ENCODE data around the gene NDUFV2. TPM values are rescaled to one million over a fixed set of nuclear protein-coding genes. Genes with fewer than 3 reads are reported as not detected.

NDUFV2 gene
- polyA plus RNA-seq, 3 donors = 55.4 to 184 (median 162) TPM

- Mint-ChIP-seq H3K9me3 (no peaks in the 10 kb centered on the region), H3K4me1 (peaks cover 36% of the 10 kb centered on the region), H3K27ac (peak overlapping the region in 2 of 7 donors; percentile 35 to 41), H3K27me3 (ENCODE audit: low read depth in 3 of 3) (peaks cover 9 to 11% (median 10%) of the 10 kb centered on the region in 3 donors), H3K4me3 (peak overlapping the region in 1 of 2 donors; percentile 42), H3K36me3 (peaks cover 0 to 3% of the 10 kb centered on the region in 2 donors)
- Histone ChIP-seq H3K27ac (ENCODE audit: low read depth in 1 of 2, low read length in 2 of 2) (no peak overlapping the region), H3K4me2 (replicated peaks; ENCODE audit: extremely low read depth, low read length, poor library complexity, severe bottlenecking) (no peak overlapping the region), H3K9ac (ENCODE audit: insufficient read depth, low read length, poor library complexity, severe bottlenecking) (no peak overlapping the region), H3K36me3 (replicated peaks in 1 of 2; ENCODE audit: control insufficient read depth in 1 of 2, insufficient read depth in 2 of 2, low read length in 2 of 2) (no peaks in the 10 kb centered on the region), H3K79me2 (ENCODE audit: insufficient read depth, low read length) (no peaks in the 10 kb centered on the region), H4K20me1 (ENCODE audit: insufficient read depth, low read length) (no peaks in the 10 kb centered on the region), H3K9me3 (replicated peaks in 1 of 2; ENCODE audit: control insufficient read depth in 1 of 2, insufficient read depth in 1 of 2, low read length in 2 of 2) (no peaks in the 10 kb centered on the region), H2AFZ (ENCODE audit: insufficient read depth, low read depth, low read length, poor library complexity, severe bottlenecking) (no peak overlapping the region), H3K27me3 (ENCODE audit: control insufficient read depth in 2 of 2, insufficient read depth in 2 of 2, low read length in 2 of 2) (peaks cover 3% of the 10 kb centered on the region in 2 donors), H3K4me3 (replicated peaks in 1 of 3; ENCODE audit: low read depth in 2 of 3, low read length in 3 of 3) (no peak overlapping the region), H3K4me1 (ENCODE audit: control insufficient read depth in 1 of 2, insufficient read depth in 2 of 2, low read length in 2 of 2) (peaks cover 33 to 34% of the 10 kb centered on the region in 2 donors)
- TF ChIP-seq, protein P1, sequence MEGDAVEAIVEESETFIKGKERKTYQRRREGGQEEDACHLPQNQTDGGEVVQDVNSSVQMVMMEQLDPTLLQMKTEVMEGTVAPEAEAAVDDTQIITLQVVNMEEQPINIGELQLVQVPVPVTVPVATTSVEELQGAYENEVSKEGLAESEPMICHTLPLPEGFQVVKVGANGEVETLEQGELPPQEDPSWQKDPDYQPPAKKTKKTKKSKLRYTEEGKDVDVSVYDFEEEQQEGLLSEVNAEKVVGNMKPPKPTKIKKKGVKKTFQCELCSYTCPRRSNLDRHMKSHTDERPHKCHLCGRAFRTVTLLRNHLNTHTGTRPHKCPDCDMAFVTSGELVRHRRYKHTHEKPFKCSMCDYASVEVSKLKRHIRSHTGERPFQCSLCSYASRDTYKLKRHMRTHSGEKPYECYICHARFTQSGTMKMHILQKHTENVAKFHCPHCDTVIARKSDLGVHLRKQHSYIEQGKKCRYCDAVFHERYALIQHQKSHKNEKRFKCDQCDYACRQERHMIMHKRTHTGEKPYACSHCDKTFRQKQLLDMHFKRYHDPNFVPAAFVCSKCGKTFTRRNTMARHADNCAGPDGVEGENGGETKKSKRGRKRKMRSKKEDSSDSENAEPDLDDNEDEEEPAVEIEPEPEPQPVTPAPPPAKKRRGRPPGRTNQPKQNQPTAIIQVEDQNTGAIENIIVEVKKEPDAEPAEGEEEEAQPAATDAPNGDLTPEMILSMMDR (IDR thresholded peaks at IDR 0.05) = no peak
- DNase-seq = no peak
- intact Hi-C loops (cut with micrococcal nuclease) = loop anchor here in 1 of 2 donors (10.0 kb wide), 2 partner anchors 245 to 435 kb away; no protein-coding TSS in a partner anchor
- WGBS (ENCODE audit: insufficient coverage) = 89% methylated on average over 3 of the region's 6 CpGs
Measured at GRCh38 chr18:9079818-9080528, 22.5 kb upstream of the NDUFV2 start.

GRCh38 chr18:9081940-9082339 is 20.6 kb upstream of the NDUFV2 start:
- intact Hi-C loops (cut with micrococcal nuclease) = no loop called here
- Histone ChIP-seq H3K36me3 (replicated peaks in 1 of 2; ENCODE audit: control insufficient read depth in 1 of 2, insufficient read depth in 2 of 2, low read length in 2 of 2) (no peaks in the 10 kb centered on the region), H3K27me3 (ENCODE audit: control insufficient read depth in 2 of 2, insufficient read depth in 2 of 2, low read length in 2 of 2) (peaks cover 3% of the 10 kb centered on the region in 2 donors), H3K9ac (ENCODE audit: insufficient read depth, low read length, poor library complexity, severe bottlenecking) (no peak overlapping the region), H4K20me1 (ENCODE audit: insufficient read depth, low read length) (no peaks in the 10 kb centered on the region), H3K27ac (ENCODE audit: low read depth in 1 of 2, low read length in 2 of 2) (no peak overlapping the region), H2AFZ (ENCODE audit: insufficient read depth, low read depth, low read length, poor library complexity, severe bottlenecking) (no peak overlapping the region), H3K9me3 (replicated peaks in 1 of 2; ENCODE audit: control insufficient read depth in 1 of 2, insufficient read depth in 1 of 2, low read length in 2 of 2) (no peaks in the 10 kb centered on the region), H3K4me2 (replicated peaks; ENCODE audit: extremely low read depth, low read length, poor library complexity, severe bottlenecking) (no peak overlapping the region), H3K4me1 (ENCODE audit: control insufficient read depth in 1 of 2, insufficient read depth in 2 of 2, low read length in 2 of 2) (peaks cover 33 to 34% of the 10 kb centered on the region in 2 donors), H3K4me3 (replicated peaks in 1 of 3; ENCODE audit: low read depth in 2 of 3, low read length in 3 of 3) (no peak overlapping the region), H3K79me2 (ENCODE audit: insufficient read depth, low read length) (no peaks in the 10 kb centered on the region)
- TF ChIP-seq, protein P1 (IDR thresholded peaks at IDR 0.05) = no peak
- H3K27me3 Mint-ChIP-seq (ENCODE audit: low read depth in 3 of 3) = peaks cover 9 to 13% (median 11%) of the 10 kb centered on the region in 3 donors
- DNase-seq = no peak
- no CpG with 5 or more reads among the region's 4 CpGs for WGBS (ENCODE audit: insufficient coverage)
- H3K4me1 Mint-ChIP-seq = peaks cover 36% of the 10 kb centered on the region
- H3K4me3 Mint-ChIP-seq = no peak overlapping the region
- H3K27ac Mint-ChIP-seq = no peak overlapping the region
- no peaks in the 10 kb centered on the region for H3K9me3 Mint-ChIP-seq
- peaks cover 0 to 3% of the 10 kb centered on the region in 2 donors for H3K36me3 Mint-ChIP-seq
